ENCODE data around the gene ADGRE1. TPM values are rescaled to one million over a fixed set of nuclear protein-coding genes. Genes with fewer than 3 reads are reported as not detected.
"Not testable (repeated sequence)": the region's sequence is repeated elsewhere in the genome, so short reads cannot be mapped to it uniquely, and the experiment has no call there.

ADGRE1 gene
- total and polyA plus RNA-seq, 2 of the 8 experiments (the other 6 are each of a cell fraction or from before 2014, with no cell fraction given): not detected

- 89% methylated on average over 22 of the region's 22 CpGs; no CpG with 5 or more reads in 1 of the 2 experiments for WGBS, 2 experiments (ENCODE audit: extremely low coverage in 1 of 2, insufficient coverage in 1 of 2, insufficient read length in 1 of 2, insufficient replicate concordance in 2 of 2, low coverage in 1 of 2, low lambda C conversion rate in 2 of 2, missing lambda C conversion rate in 1 of 2)
- CTCF ChIA-PET (ENCODE audit: partially characterized antibody); H3K9ac ChIP-seq (replicated peaks in 1 of 4; ENCODE audit: extremely low read depth in 1 of 4, low read depth in 3 of 4, low read length in 3 of 4); H4K5ac ChIP-seq (ENCODE audit: insufficient read length, low read depth, low read length); H3K4me3 ChIP-seq (ENCODE audit: extremely low read depth in 1 of 4, insufficient read depth in 2 of 4, low read depth in 3 of 4, low read length in 4 of 4); POLR2A ChIA-PET (ENCODE audit: partially characterized antibody); H3K27me3 ChIP-seq (replicated peaks in 1 of 4; ENCODE audit: control insufficient read depth in 3 of 4, extremely low read depth in 1 of 4, insufficient read depth in 3 of 4, low read length in 3 of 4); FAIRE-seq; H3K18ac ChIP-seq (ENCODE audit: extremely low read depth, low read length); H2BK120ac ChIP-seq (replicated peaks; ENCODE audit: low read depth, low read length); H2AK5ac ChIP-seq (ENCODE audit: low read depth, low read length); H2AFZ ChIP-seq (ENCODE audit: low read length); H3K14ac ChIP-seq (ENCODE audit: insufficient read length); H2BK15ac ChIP-seq (ENCODE audit: low read length); H4K91ac ChIP-seq (replicated peaks; ENCODE audit: insufficient read length, low read length); DNase-seq (ENCODE audit: low read depth in 1 of 2, low spot score in 2 of 2); H3K36me3 ChIP-seq (ENCODE audit: control insufficient read depth in 2 of 4, insufficient read depth in 4 of 4, low read length in 3 of 4); H3K4me1 ChIP-seq (replicated peaks in 1 of 4; ENCODE audit: control insufficient read depth in 3 of 4, insufficient read depth in 4 of 4, low read length in 3 of 4); H3K4ac ChIP-seq (replicated peaks; ENCODE audit: insufficient read length, low read depth, low read length); H4K20me1 ChIP-seq (replicated peaks in 1 of 2; ENCODE audit: control insufficient read depth in 1 of 2, insufficient read depth in 2 of 2, low read length in 2 of 2); H2BK12ac ChIP-seq (ENCODE audit: low read depth, low read length); H3K79me1 ChIP-seq (ENCODE audit: low read depth, low read length); H3K79me2 ChIP-seq (ENCODE audit: control insufficient read depth in 1 of 2, insufficient read depth in 2 of 2, low read length in 2 of 2); H2BK5ac ChIP-seq (ENCODE audit: low read depth, low read length); H3K23me2 ChIP-seq (ENCODE audit: low read depth, low read length); H3K27ac ChIP-seq (ENCODE audit: low read depth, low read length); H2BK20ac ChIP-seq (ENCODE audit: low read length); H3K56ac ChIP-seq (replicated peaks; ENCODE audit: insufficient read length, low read depth, low read length); H3K4me2 ChIP-seq (ENCODE audit: insufficient read depth in 1 of 2, low read depth in 2 of 2, low read length in 2 of 2); H4K8ac ChIP-seq (ENCODE audit: extremely low read depth, insufficient read depth, low read length); H3K23ac ChIP-seq (ENCODE audit: insufficient read length): not testable (repeated sequence)
- peaks cover 8 to 53% of the 10 kb centered on the region in 2 experiments for H3K9me3 ChIP-seq (ENCODE audit: insufficient read depth in 2 of 2, low read depth in 1 of 2, low read length in 1 of 2)
These were observed 18.1 kb upstream of the ADGRE1 start for GRCh38 chr19:6869151-6869882.

Data from H1 (cell line).